HG02852 (cell line): Measurements from ENCODE around the gene OSBPL3.

Experiments
- ATAC-seq: cut with Tn5 transposase; IDR thresholded peaks from one replicate; pipeline ENCODE4 v1.9.1; 2021; ENCODE audit warnings: mild to moderate bottlenecking, moderate library complexity; ENCODE audit not compliant: unreplicated experiment

Gene OSBPL3

DNA sequence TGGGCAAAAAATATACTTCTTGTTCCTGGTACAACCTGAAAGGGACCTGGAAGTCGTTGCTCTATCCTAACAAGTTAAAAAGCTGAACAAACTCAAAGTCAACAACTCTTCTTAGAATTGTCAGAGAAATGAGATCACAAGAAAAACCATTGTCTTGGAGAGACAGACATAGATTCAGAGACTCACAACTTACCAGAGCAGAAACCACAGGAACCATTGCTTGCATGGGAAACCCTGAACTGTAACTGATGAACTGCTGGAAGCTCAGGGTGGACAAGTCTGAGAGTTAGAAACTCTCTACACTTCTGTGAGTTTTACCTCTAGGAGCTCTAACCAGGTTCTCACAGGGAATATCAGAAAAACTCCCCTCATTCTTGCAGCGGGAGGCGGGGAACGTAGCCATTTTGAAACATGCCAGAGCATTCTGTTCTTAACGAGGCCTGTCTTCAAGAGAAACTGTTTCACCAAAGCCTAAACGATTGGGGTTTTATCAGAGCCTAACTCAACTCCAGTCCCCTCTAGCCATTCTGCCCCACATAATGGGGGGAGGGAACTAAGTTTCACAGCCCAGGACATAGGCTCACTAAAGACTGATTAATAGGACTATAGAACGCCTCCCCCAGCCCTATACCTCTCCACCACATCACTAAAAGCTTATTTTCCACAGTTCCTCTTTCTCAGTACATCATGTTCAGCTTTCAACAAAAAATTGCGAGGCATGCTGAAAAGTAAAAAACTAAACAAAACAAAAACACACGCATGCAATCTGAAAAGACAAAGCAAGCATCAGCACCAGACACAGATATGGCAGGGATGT is 210.8 kb downstream of the OSBPL3 start:
- ATAC-seq = peak; percentile 56

DNA sequence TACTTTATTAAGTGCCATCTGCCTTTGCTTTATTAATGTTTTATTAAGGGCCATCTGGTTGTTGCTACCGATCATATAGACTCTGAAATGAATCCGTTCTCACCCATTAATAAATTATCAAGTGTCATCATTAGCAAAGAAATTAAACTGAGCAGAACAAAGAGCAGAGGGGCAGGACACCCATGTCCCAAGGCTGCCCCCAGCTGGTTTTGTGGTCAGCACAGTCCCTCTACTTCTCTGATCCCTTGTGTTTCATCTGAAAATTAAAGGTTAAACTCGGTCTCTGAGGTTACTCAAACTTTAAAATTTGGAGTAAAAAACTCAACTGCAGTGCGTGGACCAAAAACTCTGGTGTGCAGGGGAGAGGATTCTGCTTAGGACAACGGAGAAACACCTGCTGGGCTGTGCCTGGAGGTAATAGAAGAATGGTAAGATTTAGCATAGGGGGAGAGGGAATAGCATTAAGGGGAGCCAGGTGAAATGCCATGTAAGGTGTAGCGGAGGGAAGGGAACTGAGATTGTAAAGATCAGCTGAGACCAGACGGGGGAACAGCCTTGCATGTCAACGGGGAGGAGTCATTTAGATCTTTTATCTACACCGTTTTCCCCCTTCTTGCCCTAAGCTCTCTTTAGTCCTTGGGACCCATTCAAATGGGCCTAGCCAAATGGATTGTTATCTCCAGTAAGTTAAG is 212.0 kb downstream of the OSBPL3 start:
- no peak for ATAC-seq

DNA sequence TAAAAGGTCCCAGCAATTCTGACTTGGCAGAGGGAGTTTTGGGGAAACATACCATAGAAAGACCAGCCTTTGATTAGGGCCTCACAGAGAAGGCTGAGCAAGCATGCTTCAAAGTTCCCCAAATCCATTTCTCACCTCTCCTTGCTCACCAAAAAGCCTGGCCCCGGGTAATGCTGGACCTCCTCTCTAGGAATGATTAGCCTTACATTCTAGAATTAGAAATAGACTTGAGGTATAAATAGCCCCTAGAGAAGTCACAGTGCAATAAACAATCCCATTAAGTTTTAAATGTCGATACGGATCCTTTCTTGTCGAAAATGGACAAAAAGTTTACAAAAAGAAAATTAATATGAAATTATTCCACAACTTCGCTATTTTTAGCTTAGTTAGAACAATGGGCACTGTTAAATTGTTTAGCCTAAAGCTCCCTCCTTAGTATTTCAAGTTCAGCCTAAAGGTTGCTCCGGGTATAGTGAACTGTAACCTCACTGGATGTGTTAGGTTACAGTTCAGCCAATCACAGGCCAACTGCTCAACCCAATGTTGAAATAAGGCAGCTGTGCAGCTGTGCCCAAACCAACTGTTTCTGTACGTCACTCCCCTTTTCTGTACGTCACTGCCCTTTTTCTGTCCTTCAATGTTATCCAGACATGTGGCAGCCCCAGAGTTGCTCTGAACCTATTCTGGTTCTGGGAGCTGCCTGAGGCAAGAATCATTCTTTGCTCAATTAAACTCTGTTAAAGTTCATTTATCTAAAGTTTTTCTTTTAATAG is 214.8 kb downstream of the OSBPL3 start:
- no peak for ATAC-seq

DNA sequence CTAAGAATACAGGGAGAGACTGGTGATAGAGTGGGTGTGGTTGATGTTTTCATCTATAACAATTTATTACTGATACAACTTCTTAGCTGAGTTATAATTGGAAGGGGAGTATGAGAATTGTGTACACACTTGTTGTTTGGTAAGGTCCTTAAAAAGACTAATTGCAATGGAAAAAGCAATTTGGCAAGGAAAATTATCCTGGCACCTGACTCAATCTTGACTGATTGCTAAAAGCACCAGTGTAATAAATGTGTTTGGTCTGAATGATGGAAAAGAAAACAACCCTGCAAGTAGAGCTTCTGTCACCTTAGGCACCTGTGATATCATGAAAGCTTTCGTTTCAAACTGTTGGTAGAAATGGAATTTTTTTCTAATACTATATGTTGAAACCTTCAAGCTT is 216.0 kb downstream of the OSBPL3 start:
- ATAC-seq = no peak

DNA sequence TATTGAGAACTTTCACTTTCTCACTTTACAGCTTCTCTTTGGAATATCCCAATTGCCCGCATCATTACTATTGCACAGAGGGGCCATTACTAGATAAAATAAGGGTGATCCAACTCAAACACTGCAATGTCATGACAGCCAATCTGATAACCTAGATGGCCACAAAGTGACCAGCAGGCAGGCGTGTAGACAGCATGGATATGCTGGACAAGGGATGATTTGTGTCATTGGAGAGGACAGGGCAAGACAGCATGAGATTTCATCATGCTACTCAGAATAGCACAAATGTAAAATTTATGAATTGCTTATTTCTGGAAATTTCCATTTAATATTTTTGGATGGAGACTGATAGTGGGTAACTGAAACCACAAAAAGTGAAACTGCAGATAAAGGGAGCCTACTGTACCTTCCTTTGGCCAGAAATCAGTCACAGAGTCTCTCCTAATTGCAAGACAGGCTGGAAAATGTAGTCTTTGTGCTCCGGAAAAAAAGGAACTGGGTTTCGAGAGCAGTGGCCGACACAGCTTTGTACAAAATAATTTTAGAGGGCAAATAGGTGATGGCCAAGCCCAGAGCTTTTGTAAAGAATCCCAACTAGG is 216.6 kb downstream of the OSBPL3 start:
- ATAC-seq = no peak

DNA sequence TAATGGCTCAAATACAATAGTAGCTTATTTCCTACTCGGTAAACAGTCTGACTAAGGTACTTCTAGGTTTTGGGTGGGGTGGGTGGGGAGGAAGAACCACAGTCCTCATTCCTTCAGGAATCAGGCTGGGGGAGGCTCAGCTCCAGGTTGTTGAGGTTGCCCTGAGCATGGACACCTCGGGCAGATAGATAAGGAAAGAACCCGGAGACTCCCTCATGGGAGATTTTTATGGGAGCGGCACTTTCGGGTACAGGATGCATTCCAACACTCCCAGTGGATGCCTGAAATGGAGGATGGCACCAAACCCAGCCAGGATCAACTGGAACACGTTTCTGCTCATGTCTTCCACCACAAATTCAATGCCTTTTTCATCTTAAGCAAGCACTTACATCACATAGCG is 217.2 kb downstream of the OSBPL3 start:
- no peak for ATAC-seq

DNA sequence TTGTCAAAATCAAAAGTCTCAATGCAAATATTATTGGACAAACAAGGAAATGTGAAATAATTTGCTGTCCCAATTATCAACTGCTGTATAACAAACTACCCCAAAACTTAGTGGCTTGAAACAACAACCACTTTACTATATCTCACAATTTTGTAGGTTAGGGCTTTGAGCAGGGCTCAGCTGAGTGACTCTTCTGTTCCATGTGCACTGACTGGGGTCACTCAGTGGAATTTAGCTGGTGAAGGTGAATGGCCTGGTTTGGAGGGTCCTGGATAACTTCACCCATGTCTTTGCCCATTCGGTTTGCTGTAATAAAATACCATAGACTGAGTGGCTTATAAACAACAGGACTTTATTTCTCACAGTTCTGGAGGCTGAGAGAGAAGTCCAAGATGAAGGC is 219.0 kb downstream of the OSBPL3 start:
- ATAC-seq = no peak

DNA sequence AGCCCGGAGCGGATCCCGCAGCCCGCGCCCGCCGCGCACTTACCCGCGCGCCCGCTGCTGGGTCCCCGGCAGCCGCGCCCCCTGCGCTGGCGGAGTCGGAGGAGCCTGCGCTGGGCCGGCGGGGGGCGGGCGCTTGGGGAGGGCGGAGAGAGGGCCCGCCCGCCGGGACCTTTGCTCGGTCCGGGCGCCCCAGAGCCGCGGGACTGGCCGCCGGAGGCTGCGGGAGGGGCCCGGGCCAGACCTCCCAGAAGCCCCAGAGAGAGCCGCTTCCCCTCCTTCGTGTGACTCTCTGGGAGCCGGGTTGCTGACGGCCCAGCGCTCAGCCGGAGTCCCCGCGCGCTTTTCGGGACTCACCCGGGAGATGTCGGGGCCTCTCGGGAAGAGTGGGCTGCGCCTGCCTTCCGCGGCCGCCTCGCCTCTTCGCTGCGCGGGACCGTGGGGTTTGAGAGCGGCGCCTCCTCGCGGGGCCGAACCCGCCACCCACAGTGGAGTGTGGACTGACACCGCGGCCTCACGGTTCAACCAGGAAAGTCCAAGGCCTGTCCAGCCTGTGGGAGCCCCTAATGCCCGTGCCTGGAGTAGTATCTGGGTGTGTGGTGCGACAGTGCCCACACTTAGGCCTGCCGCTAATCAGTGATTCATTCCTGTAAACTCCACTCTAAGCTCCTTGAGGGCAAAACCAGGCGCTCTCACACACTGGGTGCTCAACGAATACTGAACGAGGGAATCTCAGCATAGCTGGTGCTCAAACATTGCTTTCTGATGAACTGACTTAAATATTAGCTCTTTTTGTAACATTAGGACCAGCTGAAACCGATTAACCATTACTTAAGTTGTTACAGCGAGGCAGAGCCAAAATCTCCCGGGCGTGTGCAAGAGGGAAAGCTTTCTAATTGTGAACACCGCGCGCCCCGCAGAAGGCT is 222.4 kb downstream of the OSBPL3 start, which contains the start of gene GSDME:
GSDME (minus strand) TSS at position 112 of the 923 bp plus-strand sequence. CDS start 7,690 bp downstream, outside the sequence.
- peak; percentile 60 for ATAC-seq

DNA sequence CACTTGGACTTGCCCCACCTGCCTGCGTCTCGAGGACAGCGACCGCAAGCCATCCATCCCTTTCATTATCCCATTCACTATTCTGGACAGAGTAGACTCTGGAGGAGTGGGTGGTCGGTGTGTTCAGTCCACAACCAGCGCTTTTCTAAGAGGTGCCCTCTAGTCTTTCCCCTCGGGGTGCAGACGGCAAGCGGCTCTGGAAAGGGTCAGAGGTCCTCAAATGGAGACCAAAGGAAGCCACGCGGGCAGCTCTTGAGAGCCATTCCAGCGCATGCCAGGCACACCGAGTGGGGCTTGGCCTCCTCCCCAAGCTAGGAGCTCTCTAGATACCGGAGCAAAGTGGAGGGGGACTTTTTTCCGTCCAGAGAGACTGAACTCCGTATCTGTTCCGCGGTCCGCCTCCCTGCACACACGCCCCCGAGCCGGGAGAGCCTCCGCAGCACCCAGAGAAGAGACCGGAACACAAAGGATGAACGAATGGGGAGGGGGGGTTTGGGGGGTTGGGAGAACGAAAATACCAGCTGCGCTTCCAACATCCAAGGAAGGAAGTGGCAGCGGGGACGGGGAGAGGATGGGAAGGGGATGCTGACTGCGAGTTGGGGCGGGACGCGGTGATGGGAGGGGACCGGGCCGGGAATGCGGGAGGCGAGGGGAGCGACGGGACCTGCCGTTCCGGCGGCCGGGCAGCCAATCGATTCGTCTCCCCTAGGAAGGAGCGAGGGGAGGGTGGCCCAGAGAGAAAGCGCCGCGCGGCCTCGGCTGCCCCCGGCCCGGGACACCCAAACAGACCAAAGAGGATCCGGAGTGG is 223.2 kb downstream of the OSBPL3 start:
- peak; percentile 19 for ATAC-seq

DNA sequence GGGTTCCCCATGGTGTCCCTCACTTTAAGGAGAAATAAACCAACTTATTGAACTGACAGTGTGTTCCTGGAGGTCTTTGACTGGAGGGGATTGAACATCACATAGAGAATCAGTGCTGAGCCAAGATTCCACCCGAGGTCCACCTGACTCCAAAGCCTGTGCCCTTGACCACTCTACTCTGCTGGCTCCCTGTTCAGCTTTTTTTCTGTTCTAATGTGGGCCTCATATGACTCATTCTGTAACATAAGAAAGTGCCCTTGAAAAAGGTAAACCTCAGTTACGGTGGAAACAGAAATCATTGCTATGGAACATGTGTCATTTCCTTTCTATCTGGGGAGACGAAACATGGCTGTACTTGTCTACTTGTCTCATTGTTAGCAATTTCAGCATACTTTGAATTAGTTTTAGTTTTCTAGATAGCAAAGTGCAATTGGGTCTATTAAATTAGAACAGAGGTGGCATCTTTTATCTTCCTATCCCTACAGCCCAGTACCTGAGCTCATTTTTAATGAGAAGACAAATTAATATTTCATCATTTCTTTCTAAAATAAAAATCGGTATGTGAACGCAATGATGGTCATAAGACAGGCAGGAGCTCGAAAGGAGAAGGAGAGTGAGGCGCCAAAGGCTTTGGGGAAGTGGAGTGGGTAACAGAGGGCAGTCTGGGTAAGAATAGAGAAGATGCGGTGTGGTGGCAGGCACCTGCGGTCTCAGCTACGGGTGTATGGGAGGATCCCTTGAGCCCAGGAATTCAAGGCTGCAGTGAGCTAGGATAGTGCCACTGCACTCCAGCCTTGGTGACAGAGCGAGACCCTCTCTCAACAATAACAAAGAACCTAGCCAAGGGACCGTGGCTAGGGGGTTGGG is 224.2 kb downstream of the OSBPL3 start:
- ATAC-seq = peak; percentile 55

DNA sequence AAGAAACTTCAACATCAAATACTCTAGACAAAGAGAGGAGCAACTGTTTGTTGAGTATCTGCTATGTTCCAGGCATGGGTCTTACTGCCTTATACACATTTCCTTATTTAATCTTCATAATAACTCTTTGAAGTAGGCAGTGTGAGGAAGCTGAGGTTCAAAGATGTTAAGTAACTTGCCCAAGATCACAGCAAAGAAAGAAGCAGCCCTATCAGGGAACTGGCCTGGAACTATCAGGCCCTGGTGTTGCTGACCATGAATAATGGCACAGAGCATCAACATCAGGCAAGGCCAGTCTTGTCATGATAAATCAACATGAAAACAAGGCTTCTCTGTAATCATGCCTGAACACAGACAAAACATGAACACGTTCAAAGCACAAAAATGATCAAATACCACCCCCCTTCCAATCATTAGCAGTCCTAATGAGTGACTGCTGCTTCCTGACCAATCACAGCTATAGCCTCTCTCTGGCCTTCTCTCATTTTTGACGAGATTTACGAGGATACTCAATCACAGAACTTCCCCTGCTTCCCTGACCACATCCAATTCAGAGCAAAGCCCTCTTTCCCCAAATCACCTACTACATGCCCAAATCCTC is 225.0 kb downstream of the OSBPL3 start:
- no peak for ATAC-seq

DNA sequence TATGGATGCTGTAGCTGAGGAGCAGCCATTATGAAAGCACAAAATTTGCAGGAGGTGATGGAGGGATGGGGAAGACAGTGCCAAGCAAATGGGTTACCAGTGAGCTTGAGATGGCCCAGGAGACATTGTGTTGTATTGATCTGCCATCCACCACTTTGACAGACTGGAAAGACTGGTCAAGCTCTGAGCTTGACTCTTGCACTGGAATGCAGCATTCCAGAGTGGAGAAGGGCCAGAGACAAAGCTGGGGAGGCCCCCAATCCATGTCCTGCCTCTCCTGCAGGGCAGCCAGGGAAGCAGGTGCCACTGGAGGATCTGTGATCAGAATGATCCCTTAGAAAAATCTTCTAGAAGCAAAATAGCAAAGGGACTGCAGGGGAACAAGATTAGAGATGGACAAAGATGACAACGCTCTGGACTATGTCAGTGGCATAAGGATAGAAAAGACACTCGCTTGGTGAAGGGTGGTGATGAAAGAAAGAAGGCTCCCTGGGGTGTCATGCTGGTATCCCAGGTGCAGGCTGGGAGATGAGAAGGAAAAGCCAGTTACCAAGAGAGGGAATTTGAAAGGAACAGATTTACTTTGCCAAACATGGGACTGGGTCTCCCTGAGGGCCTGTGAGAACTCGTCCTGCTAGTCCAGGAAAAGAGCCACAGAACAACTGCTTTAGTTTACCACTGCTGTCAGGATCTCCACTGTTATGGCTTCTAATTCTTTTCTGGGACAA is 227.7 kb downstream of the OSBPL3 start:
- no peak for ATAC-seq

DNA sequence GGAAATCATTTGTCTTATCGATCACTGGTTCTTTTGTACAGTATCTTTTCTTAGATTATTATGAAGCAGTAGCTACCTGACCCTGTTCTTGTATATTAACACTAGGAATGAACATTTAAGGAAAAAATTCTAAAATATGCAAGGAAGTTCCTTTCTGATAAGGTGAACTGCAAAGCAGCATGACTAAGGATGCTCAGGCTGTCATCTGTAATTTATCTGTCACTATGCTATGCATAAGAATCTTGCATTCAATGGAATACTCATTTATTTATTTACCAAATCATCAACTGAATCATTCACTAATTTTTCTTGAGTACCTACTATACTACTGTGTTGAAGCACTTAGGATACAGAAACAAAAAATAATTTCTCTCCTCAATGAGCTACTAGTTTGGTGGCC is 228.5 kb downstream of the OSBPL3 start:
- no peak for ATAC-seq

DNA sequence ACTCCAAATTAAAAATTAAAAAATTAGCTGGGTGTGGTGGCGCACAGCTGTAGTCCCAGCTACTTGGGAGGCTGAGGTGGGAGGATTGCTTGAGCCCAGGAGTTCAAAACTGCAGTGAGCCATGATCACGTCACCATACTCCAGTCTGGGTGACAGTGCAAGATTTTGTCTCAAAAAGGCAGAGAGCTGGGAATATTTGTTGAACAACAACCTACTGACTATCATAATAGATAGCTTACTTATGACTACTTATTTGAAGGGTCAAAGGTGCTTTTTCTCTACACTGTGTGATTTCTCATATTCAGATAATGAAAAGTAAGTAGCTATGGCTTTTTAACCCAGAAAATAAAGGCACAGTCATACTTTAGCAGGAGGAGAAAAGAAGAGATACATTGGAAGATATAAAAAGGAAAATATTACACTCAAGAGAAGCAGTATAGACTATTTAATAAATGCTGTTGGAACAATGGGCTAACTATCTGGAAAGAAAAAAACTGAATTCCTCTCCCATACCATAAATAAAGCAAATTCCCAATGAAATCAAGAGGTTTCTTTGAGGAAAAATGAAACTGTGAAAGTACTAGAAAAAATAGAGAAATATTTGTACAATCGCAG is 229.4 kb downstream of the OSBPL3 start:
- no peak for ATAC-seq

DNA sequence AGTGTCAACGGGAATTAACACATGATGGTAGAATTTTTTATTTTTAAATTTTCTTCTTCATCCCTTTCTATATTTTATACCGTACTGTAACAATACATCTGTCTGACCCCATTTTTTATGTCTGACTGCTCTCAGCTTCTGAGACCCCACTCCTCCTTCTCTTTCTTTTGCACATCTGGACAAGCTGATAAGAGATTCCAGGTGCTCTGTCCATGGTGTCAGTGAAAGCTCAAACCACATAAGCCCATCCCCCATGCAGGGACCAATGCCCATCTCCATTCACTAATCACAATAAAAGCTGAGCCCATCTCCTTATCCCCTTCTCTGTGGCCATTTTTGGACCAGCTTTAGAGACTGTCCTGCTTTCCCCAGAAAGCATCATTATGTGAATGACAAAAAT is 231.5 kb downstream of the OSBPL3 start:
- no peak for ATAC-seq
